Upper lobe of left lung (tissue), 6 donors: ENCODE measurements around the gene ANKS1A. TPM values are rescaled to one million over a fixed set of nuclear protein-coding genes. Genes with fewer than 3 reads are reported as not detected.

Experiments
- ATAC-seq, 2 donors: fragments of 200-7000 bp; cut with Tn5 transposase; one replicate each; pipeline ENCODE4 v1.9.1; 2022; ENCODE audit warnings: mild to moderate bottlenecking in 2 of 2, moderate library complexity in 2 of 2; ENCODE audit not compliant: low FRiP score in 2 of 2
- DNase-seq, 2 donors: peaks; one replicate each; pipeline ENCODE4 v3.0.0-alpha.2; 2019 to 2020
- H3K27ac ChIP-seq, 4 donors: fragments of 200-600 bp; sonication (generic); one replicate each; pipeline ENCODE4 v1.5.1; 2016 to 2019
- H3K27me3 ChIP-seq, 4 donors: fragments of 200-600 bp; sonication (generic); one replicate each; pipeline ENCODE4 v1.5.1; 2017 to 2019
- H3K36me3 ChIP-seq, 4 donors: fragments of 200-600 bp; sonication (generic); one replicate each; pipeline ENCODE4 v1.5.1; 2016 to 2019
- H3K4me1 ChIP-seq, 4 donors: fragments of 200-600 bp; sonication (generic); one replicate each; pipeline ENCODE4 v1.5.1; 2018 to 2019
- H3K4me3 ChIP-seq, 4 donors: fragments of 200-600 bp; sonication (generic); one replicate each; pipeline ENCODE4 v1.5.1; 2017 to 2019; ENCODE audit warnings: mild to moderate bottlenecking in 2 of 4, moderate library complexity in 1 of 4
- H3K9me3 ChIP-seq, 4 donors: fragments of 200-600 bp; sonication (generic); one replicate each; pipeline ENCODE4 v1.5.1; 2018 to 2019
- EP300 ChIP-seq, 4 donors: sonication (generic); formaldehyde crosslinking; IDR thresholded peaks; one replicate each; pipeline ENCODE4 v1.5.1; 2017; ENCODE audit warnings: antibody characterized with exemption in 4 of 4, control low read depth in 2 of 4
- POLR2A ChIP-seq, 4 donors: fragments of 450-650 bp; IDR thresholded peaks; one replicate each; pipeline ENCODE4 v1.5.1; 2016 to 2017; ENCODE audit warnings: antibody characterized with exemption in 4 of 4, mild to moderate bottlenecking in 2 of 4
- POLR2AphosphoS5 ChIP-seq, 2 donors: sonication (generic); formaldehyde crosslinking; IDR thresholded peaks; one replicate each; pipeline ENCODE4 v1.5.1; 2017; ENCODE audit warnings: antibody characterized with exemption in 2 of 2
- WGBS, 2 donors: methylation state at CpG; one replicate each; pipeline ENCODE4 v1.1.5; 2017 to 2018; 5-methylcytosine and 5-hydroxymethylcytosine counted together
- total RNA-seq, 6 donors: library from RNA; depleted of rRNA in 4 of 6; stranded (reverse); fragments of >200 nt in 4 of 6; gene quantifications; one replicate each; pipeline versions ENCODE4 v1.1.0 to v1.2.1, GENCODE V29; 2016 to 2021
- TF ChIP-seq, protein P1 (sequence below), 6 experiments: fragments of 450-650 bp in 4 of 6; fragments of 200-600 bp in 2 of 6; sonication (generic) in 2 of 6; IDR thresholded peaks; one replicate each; pipeline ENCODE4 v1.5.1; 2016 to 2019; ENCODE audit warnings: antibody characterized with exemption in 6 of 6
- donor health status: DM: no; HTN: no; CAD: no; lungs with moderate emphysema.
- donor health status: DM: no; HTN: yes; CAD: no; lungs with severe emphysema.

ANKS1A gene
- total RNA-seq, 6 donors from 2014 or later: 47.2 to 85.3 (median 53.5) TPM

GRCh38 chr6:35019171-35019570 lies 130.1 kb downstream of the ANKS1A start:
- ATAC-seq (peak; percentile 2 to 72), DNase-seq (peak in 1 of 2 donors; percentile 43)
- peaks cover 73 to 94% (median 80%) of the 10 kb centered on the region in 4 donors for H3K4me1 ChIP-seq
- WGBS, 2 donors: 38 to 60% methylated on average over 1 of the region's 1 CpG
- peaks cover 0 to 17% (median 4%) of the 10 kb centered on the region in 4 donors for H3K36me3 ChIP-seq
- TF ChIP-seq POLR2A (IDR thresholded peaks at IDR 0.05) (no peak), EP300 (IDR thresholded peaks at IDR 0.05) (peak in 2 of 4 donors; percentile 38 to 54), POLR2AphosphoS5 (IDR thresholded peaks at IDR 0.05) (peak in 1 of 2 donors; percentile 30)
- TF ChIP-seq, protein P1, sequence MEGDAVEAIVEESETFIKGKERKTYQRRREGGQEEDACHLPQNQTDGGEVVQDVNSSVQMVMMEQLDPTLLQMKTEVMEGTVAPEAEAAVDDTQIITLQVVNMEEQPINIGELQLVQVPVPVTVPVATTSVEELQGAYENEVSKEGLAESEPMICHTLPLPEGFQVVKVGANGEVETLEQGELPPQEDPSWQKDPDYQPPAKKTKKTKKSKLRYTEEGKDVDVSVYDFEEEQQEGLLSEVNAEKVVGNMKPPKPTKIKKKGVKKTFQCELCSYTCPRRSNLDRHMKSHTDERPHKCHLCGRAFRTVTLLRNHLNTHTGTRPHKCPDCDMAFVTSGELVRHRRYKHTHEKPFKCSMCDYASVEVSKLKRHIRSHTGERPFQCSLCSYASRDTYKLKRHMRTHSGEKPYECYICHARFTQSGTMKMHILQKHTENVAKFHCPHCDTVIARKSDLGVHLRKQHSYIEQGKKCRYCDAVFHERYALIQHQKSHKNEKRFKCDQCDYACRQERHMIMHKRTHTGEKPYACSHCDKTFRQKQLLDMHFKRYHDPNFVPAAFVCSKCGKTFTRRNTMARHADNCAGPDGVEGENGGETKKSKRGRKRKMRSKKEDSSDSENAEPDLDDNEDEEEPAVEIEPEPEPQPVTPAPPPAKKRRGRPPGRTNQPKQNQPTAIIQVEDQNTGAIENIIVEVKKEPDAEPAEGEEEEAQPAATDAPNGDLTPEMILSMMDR (IDR thresholded peaks at IDR 0.05): no peak
- H3K27me3 ChIP-seq: no peaks in the 10 kb centered on the region
- peak overlapping the region; percentile 17 to 56 (median 50) for H3K4me3 ChIP-seq
- H3K27ac ChIP-seq: peak overlapping the region; percentile 84 to 91 (median 91)
- no peaks in the 10 kb centered on the region for H3K9me3 ChIP-seq

DNA sequence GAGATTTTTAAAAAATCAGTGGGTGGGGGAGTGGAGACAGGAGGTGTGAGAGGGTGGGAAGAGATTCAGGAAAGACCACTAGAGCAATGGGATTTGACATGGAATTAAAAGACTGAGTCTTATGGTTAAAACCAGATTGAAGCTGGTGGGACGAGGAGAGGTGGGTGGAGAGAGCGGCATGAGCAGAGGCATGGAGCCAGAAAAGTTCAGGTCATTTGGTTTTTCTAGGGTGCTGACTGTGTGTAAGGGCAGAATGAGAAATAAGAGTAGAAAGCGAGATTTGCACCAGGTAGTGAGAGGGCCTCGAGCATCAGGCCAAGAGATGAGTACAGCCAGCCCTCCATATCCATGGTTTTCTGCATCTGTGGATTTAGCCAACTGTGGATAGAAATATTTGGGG lies 130.8 kb downstream of the ANKS1A start:
- Histone ChIP-seq H3K4me3 (peak overlapping the region in 3 of 4 donors; percentile 46 to 56 (median 55)), H3K9me3 (no peaks in the 10 kb centered on the region), H3K27me3 (no peaks in the 10 kb centered on the region), H3K36me3 (peaks cover 0 to 17% (median 4%) of the 10 kb centered on the region in 4 donors), H3K27ac (peak overlapping the region; percentile 84 to 91 (median 91)), H3K4me1 (peaks cover 75 to 99% (median 84%) of the 10 kb centered on the region in 4 donors)
- WGBS, 2 donors: 72 to 79% methylated on average over 4 of the region's 4 CpGs
- ATAC-seq (no peak), DNase-seq (no peak)
- TF ChIP-seq POLR2AphosphoS5 (IDR thresholded peaks at IDR 0.05): no peak
- TF ChIP-seq, protein P1 (IDR thresholded peaks at IDR 0.05): no peak
- TF ChIP-seq EP300 (IDR thresholded peaks at IDR 0.05): no peak
- no peak for TF ChIP-seq POLR2A (IDR thresholded peaks at IDR 0.05)

- Histone ChIP-seq H3K27ac (peak overlapping the region; percentile 84 to 91 (median 91)), H3K9me3 (no peaks in the 10 kb centered on the region), H3K4me1 (peaks cover 76 to 99% (median 84%) of the 10 kb centered on the region in 4 donors), H3K36me3 (peaks cover 0 to 17% (median 4%) of the 10 kb centered on the region in 4 donors), H3K4me3 (peak overlapping the region in 2 of 4 donors; percentile 55 to 56), H3K27me3 (no peaks in the 10 kb centered on the region)
- DNase-seq (no peak), ATAC-seq (no peak)
- WGBS, 2 donors: 40 to 44% methylated on average over 2 to 3 of the region's 3 CpGs
- TF ChIP-seq, protein P1 (IDR thresholded peaks at IDR 0.05): no peak
- TF ChIP-seq POLR2AphosphoS5 (IDR thresholded peaks at IDR 0.05): no peak
- TF ChIP-seq EP300 (IDR thresholded peaks at IDR 0.05): no peak
These were observed 131.9 kb downstream of the ANKS1A start for GRCh38 chr6:35021004-35021403.

DNA sequence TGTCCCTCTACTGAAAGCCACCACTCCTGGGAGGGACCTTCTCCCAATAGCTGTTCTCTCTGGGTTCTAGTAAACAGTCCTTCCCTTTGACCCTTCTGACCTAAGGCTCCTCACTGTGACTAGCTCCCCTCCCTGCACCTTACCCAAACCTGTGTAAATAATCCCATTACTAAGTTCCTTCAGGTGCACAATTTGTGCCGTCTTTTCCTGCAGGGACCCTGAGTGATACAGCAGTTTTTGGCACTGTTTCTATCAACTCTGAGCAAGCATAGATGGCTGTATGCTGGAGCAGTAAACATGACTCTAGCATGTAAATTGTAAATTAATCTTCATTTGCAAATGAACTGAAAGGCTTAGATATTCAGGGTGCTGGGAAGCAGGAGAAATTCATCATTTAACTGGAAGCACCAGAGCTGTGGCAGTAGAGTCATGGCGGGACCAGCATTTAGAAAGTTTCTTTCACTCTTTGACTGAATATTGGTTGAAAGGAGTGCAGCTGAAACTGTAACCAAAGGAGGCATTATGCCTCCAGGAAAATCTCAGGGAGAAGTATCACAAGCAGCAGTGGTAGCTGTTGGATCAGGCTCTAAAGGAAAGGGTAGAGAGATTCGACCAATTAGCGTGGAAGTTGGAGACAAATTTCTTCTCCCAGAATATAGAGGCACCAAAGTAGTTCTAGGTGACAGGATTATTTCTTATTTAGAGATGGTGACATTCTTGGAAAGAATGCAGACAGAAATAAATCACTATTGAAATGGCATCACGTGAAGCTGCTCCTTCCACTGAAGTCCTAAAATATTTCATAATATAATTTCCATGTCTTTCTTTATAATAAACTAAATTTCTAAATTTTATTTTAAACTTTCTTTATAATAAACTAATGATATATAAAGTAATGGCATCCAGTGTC lies 134.3 kb downstream of the ANKS1A start:
- DNase-seq: no peak
- WGBS, 2 donors: 66 to 67% methylated on average over 5 of the region's 5 CpGs
- Histone ChIP-seq H3K9me3 (no peaks in the 10 kb centered on the region), H3K4me3 (no peak overlapping the region), H3K27me3 (no peaks in the 10 kb centered on the region), H3K27ac (peak overlapping the region; percentile 21 to 91 (median 80)), H3K36me3 (peaks cover 0 to 19% (median 0%) of the 10 kb centered on the region in 4 donors), H3K4me1 (peaks cover 69 to 91% (median 74%) of the 10 kb centered on the region in 4 donors)
- TF ChIP-seq EP300 (IDR thresholded peaks at IDR 0.05): no peak
- TF ChIP-seq POLR2AphosphoS5 (IDR thresholded peaks at IDR 0.05): no peak
- TF ChIP-seq, protein P1 (IDR thresholded peaks at IDR 0.05): no peak
- no peak for TF ChIP-seq POLR2A (IDR thresholded peaks at IDR 0.05)
- ATAC-seq: no peak
